Superior temporal gyrus (tissue), 1 donor: ENCODE measurements around the gene LDLRAD4.
A peak's percentile ranks its signal among the peaks of the same experiment; 100 is the strongest.

ENCODE experiments used
- DNase-seq: peaks from one replicate; pipeline ENCODE4 v3.0.0-alpha.2; 2016; ENCODE audit errors: extremely low spot score

The LDLRAD4 gene

DNA sequence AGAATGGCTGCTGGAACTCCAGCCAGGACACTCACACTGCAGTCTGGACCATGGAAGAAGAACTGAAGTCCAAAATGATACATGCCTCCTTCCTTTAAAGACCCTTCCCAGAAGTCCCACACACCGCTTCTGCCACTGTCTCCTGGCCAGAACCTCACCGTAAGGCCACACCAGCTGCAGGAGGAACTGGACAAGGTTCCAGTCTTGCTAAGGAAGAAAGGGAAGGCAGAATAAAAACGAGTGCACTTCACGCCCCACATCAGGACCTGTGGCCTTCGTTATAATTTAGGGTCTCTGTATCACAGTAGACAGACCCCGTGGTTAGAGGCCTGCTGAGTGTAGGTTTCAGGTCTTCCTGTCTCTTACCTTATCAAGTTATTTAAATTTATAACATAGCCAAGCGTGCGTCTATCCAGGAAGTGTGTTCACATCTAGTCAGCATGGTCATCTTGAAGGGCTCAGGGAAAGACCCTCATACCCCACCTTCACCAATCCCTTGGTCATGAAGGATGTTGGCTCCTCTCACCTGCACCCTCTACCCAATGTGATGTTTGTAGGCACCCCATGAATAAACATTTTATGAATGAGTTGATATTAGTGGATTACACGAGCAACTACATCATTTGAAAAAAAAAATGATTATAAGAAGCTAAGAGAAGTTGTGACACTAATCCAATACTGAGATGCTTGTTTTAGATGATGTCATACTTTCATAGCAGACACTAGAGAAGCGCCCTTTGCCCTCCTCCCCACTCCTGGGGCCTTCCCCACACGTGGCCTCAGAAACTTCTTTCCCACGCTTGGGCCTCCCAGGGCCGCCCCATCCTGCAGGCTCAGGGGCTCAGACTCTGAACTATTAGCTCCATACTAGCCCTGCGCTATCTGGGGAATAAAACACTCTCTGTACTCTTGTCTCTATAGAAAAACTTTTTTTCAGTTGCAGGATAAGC is 350.2 kb downstream of the LDLRAD4 start:
- DNase-seq = peak; percentile 28

DNA sequence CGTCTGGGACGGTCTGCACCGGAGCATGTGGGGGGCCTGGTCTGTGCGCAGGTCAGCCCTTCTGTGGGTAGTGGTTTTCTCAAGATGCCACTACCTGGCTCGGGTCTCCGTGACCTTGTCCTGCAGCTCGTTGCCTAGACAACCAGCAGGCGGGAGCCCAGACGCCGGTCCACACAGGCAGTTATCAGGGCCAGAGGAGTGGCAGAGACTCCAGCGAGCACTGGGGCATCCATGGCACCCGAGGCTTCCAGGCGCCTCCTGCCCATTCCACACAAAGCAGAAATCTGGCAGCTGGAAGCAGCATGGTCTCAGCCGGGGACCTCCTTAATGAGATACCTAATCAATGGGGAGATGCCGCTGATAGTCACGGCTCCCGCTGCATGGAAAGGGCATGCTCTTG is 351.7 kb downstream of the LDLRAD4 start:
- peak; percentile 7 for DNase-seq

DNA sequence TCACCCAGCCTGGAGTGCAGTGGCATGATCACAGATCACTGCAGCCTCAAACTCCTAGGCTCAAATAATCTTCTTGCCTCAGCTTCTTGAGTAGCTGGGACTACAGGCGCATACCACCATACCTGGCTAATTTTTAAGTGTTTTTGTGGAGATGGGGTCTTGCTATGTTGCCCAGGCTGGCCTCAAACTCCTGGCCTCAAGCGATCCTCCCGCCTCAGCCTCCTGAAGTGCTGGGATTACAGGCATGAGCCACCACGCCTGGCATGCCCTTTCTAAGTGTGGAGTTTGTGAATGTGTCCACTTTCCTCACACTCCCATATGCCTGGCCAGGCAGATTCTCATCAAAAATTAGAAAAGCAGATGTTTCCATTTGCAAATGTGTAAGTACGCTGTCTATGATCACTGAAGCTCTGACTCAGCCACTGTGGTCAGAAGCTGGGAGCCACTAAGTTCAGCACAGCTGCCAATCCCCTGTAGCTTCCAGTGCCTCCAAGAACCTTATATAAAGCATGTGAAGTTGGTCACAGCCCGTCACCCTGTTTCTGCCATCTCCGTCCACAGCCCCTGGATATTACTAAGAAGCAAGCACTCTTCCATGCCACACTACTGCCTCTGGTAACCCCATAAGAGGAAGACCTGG is 352.4 kb downstream of the LDLRAD4 start:
- DNase-seq = peak; percentile 6

DNA sequence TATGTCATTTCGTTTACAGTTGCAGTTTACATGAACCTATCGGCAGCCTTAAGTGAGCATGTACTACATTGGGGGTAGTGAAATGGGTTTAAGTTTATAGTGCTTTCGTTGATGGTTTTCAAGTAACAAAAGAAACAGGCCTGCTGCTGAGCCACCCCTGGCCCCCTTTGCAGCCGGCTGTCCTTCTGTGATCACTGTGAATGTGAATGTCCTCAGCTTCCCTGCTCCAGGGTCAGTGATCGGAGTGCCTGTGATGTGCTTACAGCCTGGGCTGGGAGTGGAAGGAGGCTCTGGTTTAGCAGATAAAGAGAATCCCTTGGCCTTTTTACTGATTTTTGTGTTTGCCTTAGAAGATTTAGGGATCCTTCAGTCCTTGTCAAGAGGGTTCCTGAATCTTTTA is 353.6 kb downstream of the LDLRAD4 start:
- no peak for DNase-seq

DNA sequence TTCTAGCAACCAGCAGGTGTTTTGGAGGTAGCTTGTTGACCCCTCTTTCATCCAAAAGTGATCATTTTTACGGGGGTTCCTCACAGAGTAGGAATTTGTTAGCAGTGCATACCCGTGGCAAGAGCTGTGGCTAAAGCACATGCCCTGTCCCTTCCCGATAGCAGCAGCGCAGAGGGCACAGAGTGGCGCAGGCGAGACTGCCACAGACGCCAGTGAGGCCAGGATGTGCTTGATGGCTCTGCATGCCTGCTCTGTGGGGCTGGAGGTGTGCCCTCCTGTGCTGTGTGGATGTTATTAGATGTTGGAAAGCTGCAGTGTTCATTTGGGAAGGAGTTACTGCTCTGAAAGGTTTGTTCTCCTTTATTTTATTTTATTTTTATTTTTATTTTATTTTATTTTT is 354.2 kb downstream of the LDLRAD4 start:
- no peak for DNase-seq

DNA sequence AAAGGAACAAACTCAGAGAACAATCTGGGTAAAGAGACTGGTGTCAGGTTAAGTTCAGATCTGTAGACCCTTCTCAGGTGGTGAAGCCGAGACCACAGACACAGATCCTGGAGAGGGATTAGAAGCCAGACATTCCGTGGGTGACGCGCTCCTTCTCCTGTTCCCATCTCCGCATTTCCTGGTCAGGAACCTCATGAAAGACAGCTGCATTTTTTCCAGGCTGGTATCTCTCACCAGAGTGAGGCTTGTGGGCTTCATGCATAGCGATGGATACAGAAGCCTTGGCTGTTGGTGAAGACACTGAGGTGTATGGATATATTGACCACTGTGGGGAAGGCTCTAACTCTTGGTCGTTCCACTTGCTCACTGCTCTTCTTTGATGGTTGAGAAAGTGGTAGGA is 355.2 kb downstream of the LDLRAD4 start:
- peak; percentile 7 for DNase-seq

DNA sequence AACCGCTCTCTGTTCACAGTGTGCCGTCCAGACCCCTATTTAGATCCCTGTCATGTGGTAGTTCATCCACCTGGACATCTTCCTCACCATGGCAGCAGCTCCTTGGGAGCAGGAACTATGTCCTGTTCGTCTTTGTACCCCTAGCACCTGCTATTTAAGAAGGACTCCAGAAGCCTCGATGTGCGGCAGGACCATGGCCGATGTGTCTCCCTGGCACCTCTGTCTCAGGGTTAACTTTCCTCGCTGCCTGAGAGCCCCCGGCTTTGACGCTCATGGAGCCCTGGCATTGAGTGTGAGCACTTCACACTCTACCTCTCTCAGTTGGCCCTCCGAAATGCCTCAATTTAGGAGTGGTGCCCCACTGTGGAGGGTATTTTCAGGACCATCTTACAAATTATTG is 355.8 kb downstream of the LDLRAD4 start:
- no peak for DNase-seq

DNA sequence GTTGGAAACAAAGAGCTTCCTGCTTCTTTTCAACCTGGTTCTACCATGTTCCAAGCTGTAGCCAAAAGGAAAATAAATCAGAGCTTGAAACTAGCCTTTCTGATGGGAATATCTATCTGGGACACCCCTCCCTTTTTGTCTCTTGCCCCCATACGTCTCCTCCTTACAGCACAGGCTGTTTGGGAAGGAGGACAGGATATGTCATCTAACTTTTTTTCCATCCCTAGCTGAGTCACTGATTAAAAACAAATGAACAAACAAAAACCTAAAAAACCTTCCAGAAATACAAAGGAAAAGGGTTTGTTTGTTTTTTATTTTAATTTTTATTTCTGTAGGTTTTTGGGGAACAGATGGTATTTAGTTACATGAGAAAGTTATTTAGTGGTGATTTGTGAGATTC is 356.2 kb downstream of the LDLRAD4 start:
- DNase-seq = no peak

DNA sequence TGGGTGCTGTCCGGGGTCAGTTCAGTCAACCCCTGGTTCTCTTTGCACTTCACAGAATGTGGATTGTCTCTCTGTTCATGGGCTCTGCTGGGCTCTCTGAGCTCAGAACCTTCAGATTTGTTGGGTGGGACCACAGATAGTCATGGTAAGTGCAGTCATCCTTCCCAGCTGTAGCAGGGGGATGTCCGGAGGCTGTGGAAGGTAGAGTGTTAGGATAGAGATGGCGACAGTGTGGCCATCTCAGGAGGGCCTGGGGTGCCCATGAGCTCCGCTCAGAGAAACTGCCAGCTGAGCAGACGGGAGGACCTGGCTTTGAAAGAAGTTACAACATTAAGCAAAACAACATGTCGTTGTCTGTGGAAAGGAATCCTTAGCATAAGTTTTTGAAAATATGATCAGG is 358.0 kb downstream of the LDLRAD4 start:
- DNase-seq = no peak

DNA sequence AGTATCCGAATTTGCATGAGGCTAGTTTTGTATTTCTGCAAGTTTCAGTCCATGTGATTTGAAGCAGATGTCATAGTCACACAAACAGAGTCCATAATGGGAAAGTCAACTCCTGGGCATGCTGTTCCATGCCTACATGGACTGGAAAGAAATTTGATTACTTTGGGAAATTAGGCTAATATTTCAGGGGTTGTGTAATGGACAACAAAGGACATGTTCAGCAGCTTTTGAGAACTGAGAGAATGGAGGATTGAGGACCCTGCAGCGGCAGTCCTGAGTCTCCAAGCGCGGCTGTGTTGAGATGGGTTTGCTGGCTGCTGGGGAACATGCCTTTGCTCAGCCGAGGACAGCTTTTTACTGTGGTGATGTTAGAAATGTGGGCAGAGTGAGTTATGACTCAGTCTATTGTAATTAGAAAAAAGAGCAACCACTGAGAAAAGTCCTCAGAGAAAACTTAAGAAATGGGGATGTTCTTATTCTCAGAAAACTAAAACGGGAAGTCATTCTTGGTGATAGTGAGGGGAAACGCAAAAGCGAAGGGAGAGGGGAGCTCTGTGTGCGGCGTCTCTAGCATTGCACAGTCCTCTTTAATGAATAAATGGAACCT is 358.6 kb downstream of the LDLRAD4 start:
- DNase-seq = peak; percentile 77

DNA sequence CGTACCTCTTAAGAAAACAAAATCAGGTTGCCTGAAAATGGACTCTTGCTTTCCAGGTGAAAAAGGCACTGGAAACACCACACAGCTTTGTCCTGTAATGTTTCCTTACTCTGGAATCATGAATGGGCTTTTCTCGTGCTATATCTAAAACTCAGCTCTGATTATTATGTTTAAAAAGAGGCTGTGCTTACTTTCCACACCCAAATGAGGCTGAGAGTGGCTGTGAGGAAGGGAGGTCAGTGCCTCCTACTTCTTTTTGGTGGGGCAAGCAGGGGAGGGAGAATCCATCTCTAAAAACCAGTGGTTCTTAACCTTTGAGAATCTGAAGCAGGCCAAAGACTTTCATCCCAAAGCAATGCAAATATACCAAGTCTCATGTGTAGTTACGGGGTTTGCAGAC is 359.2 kb downstream of the LDLRAD4 start:
- DNase-seq = peak; percentile 55

DNA sequence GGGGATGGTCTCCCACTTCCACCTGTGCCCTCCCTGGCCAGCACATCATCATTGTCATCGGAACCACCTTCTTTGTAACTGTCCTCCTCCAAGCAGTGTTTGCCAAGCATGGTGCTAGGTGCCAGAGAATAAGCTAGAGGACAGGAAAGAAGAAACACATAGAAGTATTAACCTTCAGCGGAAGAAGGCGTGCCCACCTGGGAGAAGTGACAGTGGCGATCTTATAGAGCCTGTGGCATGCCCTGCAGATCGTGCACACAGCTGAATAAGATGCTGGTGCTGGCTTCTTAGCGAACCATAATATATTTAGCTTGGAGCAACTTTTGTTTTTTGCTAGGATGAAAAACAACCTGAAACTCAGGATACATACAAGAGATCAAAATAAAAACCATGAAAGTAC is 359.8 kb downstream of the LDLRAD4 start:
- no peak for DNase-seq

DNA sequence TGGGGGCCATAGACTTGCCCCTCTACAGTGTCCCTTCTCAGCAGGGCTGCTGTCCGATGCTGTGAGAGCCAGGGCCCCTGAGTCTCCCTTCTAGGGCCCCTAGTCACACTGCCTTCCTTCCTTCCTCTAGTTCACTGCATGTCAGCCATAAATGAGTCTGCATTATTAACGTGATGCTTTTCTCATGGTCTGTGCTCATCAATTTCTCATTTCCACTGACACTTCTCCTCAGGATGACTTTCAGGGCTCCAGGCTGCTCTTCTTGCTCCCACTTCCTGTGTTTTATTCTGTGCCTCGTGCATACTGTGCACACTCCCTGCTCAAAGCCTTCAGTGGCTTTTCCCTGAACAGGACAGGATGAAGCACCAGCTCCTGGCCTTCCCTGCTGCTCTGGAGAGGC is 361.3 kb downstream of the LDLRAD4 start:
- DNase-seq = peak; percentile 46

DNA sequence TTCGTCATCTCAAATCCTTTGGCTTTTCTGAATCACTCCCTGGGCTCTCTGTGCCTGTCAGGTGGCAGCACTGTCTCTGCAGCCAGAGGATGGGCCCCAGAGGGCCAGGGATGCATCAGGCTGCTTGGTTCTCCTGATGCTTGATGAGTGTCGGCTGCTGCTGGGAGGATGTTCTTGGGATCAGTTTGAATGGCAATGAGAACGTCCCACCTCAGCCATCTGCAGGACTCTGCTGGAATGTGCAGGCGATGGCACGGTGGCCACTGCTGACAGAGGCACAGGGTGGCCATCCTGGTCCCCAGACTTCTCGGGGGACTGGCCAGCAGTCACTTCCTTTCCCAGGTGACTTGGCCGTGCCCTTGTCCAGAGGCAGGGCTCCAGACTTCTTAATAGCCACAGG is 361.8 kb downstream of the LDLRAD4 start:
- DNase-seq = peak; percentile 60

DNA sequence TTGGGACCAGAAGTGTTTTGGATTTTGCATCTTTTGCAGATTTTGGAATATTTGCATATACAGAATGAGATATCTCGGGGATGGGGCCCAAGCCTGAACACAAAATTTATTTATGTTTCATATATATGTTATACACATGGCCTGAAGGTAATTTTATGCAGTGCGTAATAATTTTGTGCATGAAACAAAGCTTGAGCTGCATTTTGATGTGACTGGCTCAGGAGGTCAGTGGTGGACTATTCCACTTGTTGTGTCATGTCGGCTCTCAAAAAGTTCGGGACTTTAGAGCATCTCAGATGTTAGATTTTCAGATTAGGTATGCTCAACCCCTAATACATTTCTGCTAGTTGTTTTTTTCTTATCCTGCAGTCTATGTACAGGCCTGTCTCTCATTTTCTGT is 362.4 kb downstream of the LDLRAD4 start:
- peak; percentile 83 for DNase-seq

DNA sequence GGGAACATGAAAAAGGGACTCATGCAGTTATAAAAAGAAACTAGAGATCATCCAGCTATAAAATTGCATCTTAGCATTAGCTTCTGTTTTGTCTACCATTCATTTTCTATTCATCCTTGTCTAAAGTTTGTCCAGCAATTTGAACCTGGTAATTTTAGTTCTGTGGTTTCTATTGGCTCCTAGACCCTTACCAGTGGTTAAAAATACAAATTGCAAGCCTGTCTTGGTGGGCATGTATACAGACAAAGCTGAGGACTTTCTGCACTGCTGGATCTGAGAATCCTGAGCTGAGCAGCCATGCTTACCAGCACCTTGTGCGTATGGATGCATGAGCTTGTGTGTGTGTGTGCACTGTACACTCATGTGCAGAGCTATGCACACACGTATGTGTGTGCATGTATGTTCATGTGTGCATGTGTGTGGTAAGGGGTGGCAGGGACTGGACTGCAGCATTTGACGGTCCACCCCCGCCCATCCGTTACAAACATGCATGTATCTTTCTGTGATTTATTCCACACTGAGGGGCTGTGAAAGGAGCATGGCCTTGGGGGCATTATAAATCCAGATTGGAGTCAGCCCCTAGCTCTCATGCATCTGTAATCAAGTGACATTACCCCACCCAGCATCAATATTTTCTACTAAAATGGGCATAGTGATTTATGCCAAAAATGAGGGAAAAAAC is 363.1 kb downstream of the LDLRAD4 start:
- peak; percentile 53 for DNase-seq

DNA sequence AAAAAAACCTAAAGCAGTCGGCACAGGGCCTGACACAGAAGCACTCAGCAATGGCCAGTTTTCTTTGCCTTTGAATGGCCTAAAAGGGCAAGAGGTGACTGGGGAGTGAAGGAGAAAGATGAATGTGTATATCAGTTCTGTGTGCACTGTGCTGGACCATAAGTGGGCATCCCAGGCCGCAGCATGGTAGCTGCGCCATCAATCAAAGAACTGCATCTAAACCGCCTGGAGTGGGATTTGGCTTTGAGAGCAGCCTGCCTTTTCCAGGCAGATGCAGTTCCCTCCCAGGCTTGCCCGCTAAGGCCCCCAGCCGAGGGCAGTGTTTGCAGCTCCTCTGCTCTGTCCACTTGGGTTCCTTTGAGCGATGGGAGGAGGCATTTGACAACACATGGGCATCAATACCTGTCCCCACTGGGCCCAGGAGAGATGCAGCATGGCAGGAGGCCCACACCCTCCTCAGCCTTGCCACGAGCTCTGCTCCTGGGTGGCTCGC is 363.7 kb downstream of the LDLRAD4 start:
- DNase-seq = peak; percentile 45

DNA sequence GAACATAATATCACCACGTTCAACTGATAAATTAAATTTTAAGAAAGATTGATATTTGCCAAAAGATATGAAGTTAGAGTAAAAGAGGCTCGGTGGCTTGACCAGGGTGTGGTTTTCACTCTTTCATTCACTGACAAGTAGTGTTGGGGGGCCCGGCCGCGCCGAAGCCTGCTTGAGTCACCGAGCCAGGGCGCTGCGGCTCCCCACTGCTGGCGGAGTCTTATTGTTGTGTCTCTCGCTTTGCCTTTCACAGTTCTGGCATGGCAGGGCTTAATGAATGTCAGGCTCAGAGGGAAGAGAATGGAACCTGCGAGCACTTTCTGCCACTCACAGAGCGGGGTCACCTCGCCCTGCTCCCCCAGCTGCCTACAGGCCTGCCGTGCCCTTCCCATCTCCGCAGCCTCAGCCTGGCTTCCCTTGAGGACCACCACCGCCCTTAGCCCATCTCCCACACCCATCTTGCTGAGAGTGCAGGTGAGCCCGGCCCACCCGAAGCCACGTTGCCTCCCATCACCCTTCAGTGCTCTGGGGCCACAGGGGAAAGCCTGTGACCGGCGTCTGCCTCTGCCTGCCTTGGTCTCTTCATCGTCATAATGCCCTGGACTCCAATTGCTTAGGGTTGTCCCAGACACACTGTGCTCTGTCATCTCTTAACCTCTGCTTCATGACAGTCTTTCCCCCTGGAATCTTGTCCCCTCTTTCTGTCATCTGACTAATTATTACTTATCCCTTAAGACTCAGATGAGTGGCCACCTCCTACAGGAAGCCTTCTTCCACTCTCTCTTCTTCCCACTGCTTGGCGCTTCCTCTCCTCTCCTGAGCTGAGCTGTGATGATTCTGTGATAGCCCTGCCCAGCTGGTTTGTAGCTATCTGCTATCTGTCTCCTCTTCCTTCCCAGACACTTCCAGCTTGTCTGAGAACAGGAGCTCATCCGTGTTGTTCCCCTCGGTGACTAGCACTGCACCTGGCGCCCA is 365.3 kb downstream of the LDLRAD4 start:
- DNase-seq = no peak

DNA sequence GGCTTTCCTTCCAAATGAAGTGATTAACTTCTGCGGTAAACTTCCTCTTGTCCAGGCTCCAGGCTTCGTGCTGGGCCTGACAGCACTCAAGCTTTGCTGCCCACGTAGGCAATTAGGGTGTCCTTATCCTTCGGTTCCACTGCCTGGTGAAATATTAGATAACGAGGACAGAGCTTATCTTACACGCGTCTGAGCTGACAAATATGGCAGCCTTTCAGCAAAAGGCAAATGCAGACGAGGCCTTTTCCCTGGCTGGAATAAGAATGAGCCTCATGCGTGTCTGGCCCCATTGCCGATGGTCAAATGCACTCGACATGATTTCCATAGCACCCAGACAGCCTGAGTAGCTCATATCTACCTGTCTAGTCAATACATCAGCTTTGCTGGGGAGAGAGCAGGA is 366.3 kb downstream of the LDLRAD4 start:
- no peak for DNase-seq

DNA sequence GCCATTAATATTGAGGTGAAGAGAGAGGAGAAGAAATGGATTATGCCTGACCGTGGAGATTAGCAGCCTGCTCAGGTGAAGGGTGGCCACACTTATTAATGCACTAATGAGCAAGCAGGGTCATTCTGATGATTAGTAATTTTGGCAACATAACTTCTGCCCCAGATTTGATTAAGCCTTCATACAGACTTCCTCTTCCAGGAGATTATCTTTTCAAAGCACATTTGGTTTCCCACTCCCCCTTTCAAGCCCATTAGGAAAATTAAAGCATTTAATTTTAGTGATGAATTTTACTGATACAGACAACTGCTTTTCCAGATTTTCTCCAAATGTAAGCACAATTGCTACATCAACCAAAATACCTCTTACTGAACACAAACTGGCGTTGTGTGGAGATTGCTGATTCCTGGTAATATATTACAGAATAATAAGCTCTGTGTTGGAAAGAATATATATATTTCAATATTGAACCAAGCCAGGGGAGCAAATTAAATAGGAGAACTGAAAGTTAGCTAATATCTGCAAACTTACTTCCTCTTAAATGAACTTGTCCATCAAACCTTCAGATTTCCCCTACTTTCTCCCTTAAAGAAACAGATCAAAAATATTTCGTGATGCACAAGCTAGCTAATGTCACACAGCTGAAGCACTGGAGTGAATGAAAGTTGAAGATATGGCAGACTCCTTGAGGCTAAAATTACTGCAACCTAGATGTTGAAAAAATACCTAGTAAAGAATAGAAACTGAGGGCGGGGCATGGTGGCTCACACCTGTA is 367.0 kb downstream of the LDLRAD4 start:
- no peak for DNase-seq
